Neutrophil (primary cell): ENCODE measurements around the gene ZNF488.
"Not testable (repeated sequence)": the region's sequence is repeated elsewhere in the genome, so short reads cannot be mapped to it uniquely, and the experiment has no call there.

Source experiments
- H3K27ac ChIP-seq: fragments of 200-600 bp; sonication (generic); 2 replicates; pipeline ENCODE4 v1.5.1; 2016; ENCODE audit warnings: mild to moderate bottlenecking, moderate library complexity
- H3K27me3 ChIP-seq: fragments of 200-600 bp; sonication (generic); 2 replicates; pipeline ENCODE4 v1.6.0; 2016; ENCODE audit warnings: mild to moderate bottlenecking
- H3K36me3 ChIP-seq: fragments of 200-600 bp; sonication (generic); 2 replicates; pipeline ENCODE4 v1.5.1; 2017
- H3K4me1 ChIP-seq, 2 experiments: fragments of 200-600 bp in 1 of 2; sonication (generic) in 1 of 2; 1 replicate in 1 of 2; 2 replicates in 1 of 2; pipeline versions ENCODE4 v1.5.1 to v1.6.1; 2013 to 2016; ENCODE audit warnings: low read depth in 1 of 2, low read length in 1 of 2, mild to moderate bottlenecking in 1 of 2, moderate library complexity in 1 of 2; ENCODE audit not compliant: control insufficient read depth in 1 of 2, insufficient read depth in 1 of 2
- H3K4me3 ChIP-seq, 2 experiments: fragments of 200-600 bp in 1 of 2; sonication (generic) in 1 of 2; 1 replicate in 1 of 2; 2 replicates in 1 of 2; pipeline ENCODE4 v1.5.1; 2013 to 2016; ENCODE audit warnings: low read depth in 1 of 2, low read length in 1 of 2, mild to moderate bottlenecking in 1 of 2, moderate library complexity in 1 of 2
- H3K9me3 ChIP-seq: fragments of 200-600 bp; sonication (generic); 2 replicates; pipeline ENCODE4 v1.5.1; 2016
- CTCF ChIP-seq: fragments of 200-600 bp; sonication (generic); IDR thresholded peaks from 2 replicates; pipeline ENCODE4 v1.5.1; 2016; ENCODE audit warnings: antibody characterized with exemption

Gene ZNF488

GRCh38 chr10:47400786-47401185, 16.7 kb upstream of the ZNF488 start:
- Histone ChIP-seq H3K27me3 (peaks cover 10% of the 10 kb centered on the region), H3K9me3 (no peaks in the 10 kb centered on the region), H3K27ac (no peak overlapping the region), H3K36me3 (no peaks in the 10 kb centered on the region), H3K4me1 (no peaks in the 10 kb centered on the region), H3K4me3 (no peak overlapping the region)
- TF ChIP-seq CTCF, result no peak

GRCh38 chr10:47400251-47400650, 16.2 kb upstream of the ZNF488 start:
- TF ChIP-seq CTCF, result no peak
- Histone ChIP-seq H3K27me3 (peaks cover 10% of the 10 kb centered on the region), H3K36me3 (no peaks in the 10 kb centered on the region), H3K4me1 (no peaks in the 10 kb centered on the region), H3K9me3 (no peaks in the 10 kb centered on the region), H3K4me3 (no peak overlapping the region), H3K27ac (no peak overlapping the region)

GRCh38 chr10:47397256-47397655, 13.2 kb upstream of the ZNF488 start:
- no peak for TF ChIP-seq CTCF
- peaks cover 16% of the 10 kb centered on the region for H3K27me3 ChIP-seq
- H3K9me3 ChIP-seq, result no peaks in the 10 kb centered on the region
- H3K27ac ChIP-seq, result no peak overlapping the region
- no peaks in the 10 kb centered on the region for H3K36me3 ChIP-seq
- H3K4me1 ChIP-seq, result no peaks in the 10 kb centered on the region
- no peak overlapping the region for H3K4me3 ChIP-seq

GRCh38 chr10:47396311-47396717, 12.2 kb upstream of the ZNF488 start:
- H3K36me3 ChIP-seq, result no peaks in the 10 kb centered on the region
- peaks cover 16% of the 10 kb centered on the region for H3K27me3 ChIP-seq
- no peak for TF ChIP-seq CTCF
- H3K27ac ChIP-seq, result no peak overlapping the region
- H3K9me3 ChIP-seq, result no peaks in the 10 kb centered on the region
- H3K4me3 ChIP-seq, result no peak overlapping the region
- H3K4me1 ChIP-seq, result no peaks in the 10 kb centered on the region

- no peak overlapping the region for H3K27ac ChIP-seq
- TF ChIP-seq CTCF, result no peak
Observed at GRCh38 chr10:47389619-47390018, 5.5 kb upstream of the ZNF488 start.

GRCh38 chr10:47388879-47389278, 4.8 kb upstream of the ZNF488 start:
- TF ChIP-seq CTCF, result no peak

More at GRCh38 chr10:47389619-47390018, 5.5 kb upstream of the ZNF488 start:
- peaks cover 2 to 11% of the 10 kb centered on the region in 2 experiments for H3K4me1 ChIP-seq
- H3K27me3 ChIP-seq, result peaks cover 17% of the 10 kb centered on the region
- H3K9me3 ChIP-seq, result no peaks in the 10 kb centered on the region
- H3K4me3 ChIP-seq, result no peak overlapping the region
- no peaks in the 10 kb centered on the region for H3K36me3 ChIP-seq

GRCh38 chr10:47386104-47386503, 2.0 kb upstream of the ZNF488 start:
- not testable (repeated sequence) for H3K9me3 ChIP-seq, H3K4me3 ChIP-seq, H3K27ac ChIP-seq, H3K36me3 ChIP-seq
- Histone ChIP-seq H3K4me1 (peaks cover 10 to 19% of the 10 kb centered on the region in 2 experiments), H3K27me3 (peaks cover 47% of the 10 kb centered on the region)

More at GRCh38 chr10:47388879-47389278, 4.8 kb upstream of the ZNF488 start:
- H3K4me3 ChIP-seq, result no peak overlapping the region
- peaks cover 21% of the 10 kb centered on the region for H3K27me3 ChIP-seq
- peaks cover 10 to 17% of the 10 kb centered on the region in 2 experiments for H3K4me1 ChIP-seq
- H3K27ac ChIP-seq, result no peak overlapping the region
- H3K36me3 ChIP-seq, result no peaks in the 10 kb centered on the region
- no peaks in the 10 kb centered on the region for H3K9me3 ChIP-seq
